ACC112 (cell line): ENCODE measurements around the gene SMAD1.

Source experiments
- H2AFZ ChIP-seq: fragments of 200-600 bp; sonication (generic); one replicate; pipeline ENCODE4 v1.6.0; 2017; ENCODE audit warnings: antibody characterized with exemption, low read length; ENCODE audit not compliant: unreplicated experiment
- H3K27ac ChIP-seq: fragments of 200-600 bp; sonication (generic); 2 replicates; pipeline ENCODE4 v1.5.1; 2014; ENCODE audit warnings: low read depth, mild to moderate bottlenecking, antibody characterized with exemption, low read length, moderate library complexity
- H3K27me3 ChIP-seq: fragments of 200-600 bp; sonication (generic); 2 replicates; pipeline ENCODE4 v1.6.1; 2014; ENCODE audit warnings: mild to moderate bottlenecking, antibody characterized with exemption, low read length, moderate library complexity, mixed read lengths; ENCODE audit not compliant: insufficient read depth
- H3K36me3 ChIP-seq: fragments of 200-600 bp; sonication (generic); 2 replicates; pipeline ENCODE4 v1.6.1; 2016; ENCODE audit warnings: mild to moderate bottlenecking, antibody characterized with exemption, low read length, moderate library complexity, mixed read lengths; ENCODE audit not compliant: insufficient read depth
- H3K4me1 ChIP-seq: fragments of 200-600 bp; sonication (generic); one replicate; pipeline ENCODE4 v1.6.1; 2016; ENCODE audit warnings: low read length, mixed read lengths; ENCODE audit not compliant: insufficient read depth, unreplicated experiment, control insufficient read depth
- H3K4me3 ChIP-seq: fragments of 200-600 bp; sonication (generic); 2 replicates; pipeline ENCODE4 v1.5.1; 2014; ENCODE audit warnings: mild to moderate bottlenecking, low read depth, low read length
- H3K79me2 ChIP-seq: fragments of 200-600 bp; sonication (generic); one replicate; pipeline ENCODE4 v1.6.0; 2016; ENCODE audit warnings: low read length; ENCODE audit not compliant: control insufficient read depth, unreplicated experiment, insufficient read depth

The SMAD1 gene

DNA sequence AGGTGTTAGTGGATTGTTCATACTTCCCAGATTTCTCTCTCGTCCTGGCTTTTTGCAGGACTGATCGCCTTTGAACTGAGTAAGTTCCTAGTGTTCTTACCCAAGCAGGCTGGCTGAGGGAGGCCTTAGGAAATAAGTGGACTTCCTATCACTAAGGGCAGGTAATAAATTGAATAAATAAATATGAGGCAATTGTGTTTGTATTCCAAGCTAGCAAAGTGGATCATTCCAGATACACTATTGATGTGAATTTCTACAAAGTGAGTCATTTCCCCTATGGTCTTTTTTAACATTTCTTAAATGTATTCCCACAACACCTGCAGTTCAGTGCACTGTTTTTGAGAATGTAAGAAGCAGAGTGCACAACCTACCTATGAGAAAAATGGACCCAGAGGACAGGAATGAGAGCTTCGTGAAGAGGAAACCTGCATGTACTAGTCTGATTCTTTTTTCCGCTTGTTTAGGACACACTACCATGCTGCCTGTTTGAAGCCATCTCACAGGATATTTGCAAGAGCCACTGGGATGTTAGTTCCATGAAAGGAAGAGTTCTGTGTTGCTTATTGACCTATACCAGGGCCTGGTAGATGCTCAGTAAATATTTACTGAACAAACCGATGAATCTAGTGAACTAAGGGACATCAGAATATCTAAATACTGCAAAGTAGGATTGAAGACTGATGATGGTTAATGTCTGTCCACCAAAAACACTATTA, 29.0 kb upstream of the SMAD1 start:
- Histone ChIP-seq H3K36me3 (no peaks in the 10 kb centered on the region), H3K4me3 (no peak overlapping the region), H3K4me1 (no peaks in the 10 kb centered on the region), H3K27ac (no peak overlapping the region), H2AFZ (no peak overlapping the region), H3K79me2 (no peaks in the 10 kb centered on the region), H3K27me3 (peaks cover 45% of the 10 kb centered on the region)

DNA sequence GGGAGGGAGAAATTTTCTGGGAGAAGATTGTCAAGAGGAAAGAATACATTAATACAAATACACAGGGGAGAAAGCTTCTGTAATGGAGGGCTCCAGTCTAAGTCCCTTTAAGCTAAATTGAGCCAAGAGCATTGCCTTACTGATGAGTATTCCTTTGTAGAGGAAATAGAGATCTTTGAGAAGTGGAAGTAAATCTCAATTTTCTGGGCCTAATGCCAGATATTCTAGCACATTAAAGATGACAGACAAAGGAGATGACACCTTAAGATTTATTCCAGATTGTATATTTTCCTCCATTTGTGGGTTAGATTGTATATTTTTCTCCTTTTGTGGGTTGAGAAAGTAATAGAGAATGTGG, 28.5 kb upstream of the SMAD1 start:
- no peaks in the 10 kb centered on the region for H3K4me1 ChIP-seq
- peaks cover 45% of the 10 kb centered on the region for H3K27me3 ChIP-seq
- H3K79me2 ChIP-seq: no peaks in the 10 kb centered on the region
- H3K36me3 ChIP-seq: no peaks in the 10 kb centered on the region
- no peak overlapping the region for H3K27ac ChIP-seq
- H2AFZ ChIP-seq: no peak overlapping the region
- H3K4me3 ChIP-seq: no peak overlapping the region

GRCh38 chr4:145473203-145473602, 8.4 kb upstream of the SMAD1 start:
- Histone ChIP-seq H3K4me1 (no peaks in the 10 kb centered on the region), H3K4me3 (no peak overlapping the region), H3K36me3 (no peaks in the 10 kb centered on the region), H3K79me2 (no peaks in the 10 kb centered on the region), H2AFZ (no peak overlapping the region), H3K27me3 (no peaks in the 10 kb centered on the region), H3K27ac (no peak overlapping the region)

DNA sequence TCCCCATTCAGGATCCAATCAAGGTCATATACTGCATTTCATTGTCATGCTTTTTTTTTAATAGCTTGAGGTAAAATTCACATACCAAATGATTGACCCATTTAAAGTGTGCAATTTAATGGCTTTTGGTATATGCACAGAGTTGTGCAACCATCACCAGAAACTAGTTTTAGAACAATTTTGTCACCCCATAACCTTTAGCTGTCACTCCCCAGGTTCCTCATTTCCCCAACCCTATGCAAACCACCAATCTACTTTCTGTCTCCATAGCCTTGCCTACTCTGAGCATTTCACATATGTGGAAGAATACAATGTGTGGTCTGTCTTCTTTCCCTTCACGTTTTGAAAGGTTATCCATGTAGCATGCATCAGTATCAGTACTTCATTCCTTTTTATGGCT, 1.4 kb upstream of the SMAD1 start:
- Histone ChIP-seq H2AFZ (no peak overlapping the region), H3K27me3 (no peaks in the 10 kb centered on the region), H3K36me3 (no peaks in the 10 kb centered on the region), H3K79me2 (peaks cover 13% of the 10 kb centered on the region), H3K4me1 (peaks cover 12% of the 10 kb centered on the region), H3K4me3 (no peak overlapping the region), H3K27ac (no peak overlapping the region)

DNA sequence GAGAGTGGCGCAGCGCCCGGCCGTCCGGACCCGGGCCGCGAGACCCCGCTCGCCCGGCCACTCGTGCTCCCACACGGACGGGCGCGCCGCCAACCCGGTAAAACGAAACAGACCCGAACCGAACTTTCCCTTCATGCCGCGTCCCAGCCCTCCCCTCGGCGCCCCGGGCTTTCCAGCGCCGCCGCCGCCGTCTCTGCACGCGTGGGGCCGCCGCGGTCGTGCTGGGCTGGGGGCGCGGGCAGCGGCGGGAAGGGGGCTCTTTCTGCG, 222 bp downstream of the SMAD1 start:
- peak overlapping the region; percentile 88 for H3K4me3 ChIP-seq
- H2AFZ ChIP-seq: peak overlapping the region; percentile 82
- H3K4me1 ChIP-seq: peaks cover 12% of the 10 kb centered on the region
- no peaks in the 10 kb centered on the region for H3K36me3 ChIP-seq
- H3K79me2 ChIP-seq: peaks cover 18% of the 10 kb centered on the region
- H3K27me3 ChIP-seq: no peaks in the 10 kb centered on the region
- peak overlapping the region; percentile 61 for H3K27ac ChIP-seq

DNA sequence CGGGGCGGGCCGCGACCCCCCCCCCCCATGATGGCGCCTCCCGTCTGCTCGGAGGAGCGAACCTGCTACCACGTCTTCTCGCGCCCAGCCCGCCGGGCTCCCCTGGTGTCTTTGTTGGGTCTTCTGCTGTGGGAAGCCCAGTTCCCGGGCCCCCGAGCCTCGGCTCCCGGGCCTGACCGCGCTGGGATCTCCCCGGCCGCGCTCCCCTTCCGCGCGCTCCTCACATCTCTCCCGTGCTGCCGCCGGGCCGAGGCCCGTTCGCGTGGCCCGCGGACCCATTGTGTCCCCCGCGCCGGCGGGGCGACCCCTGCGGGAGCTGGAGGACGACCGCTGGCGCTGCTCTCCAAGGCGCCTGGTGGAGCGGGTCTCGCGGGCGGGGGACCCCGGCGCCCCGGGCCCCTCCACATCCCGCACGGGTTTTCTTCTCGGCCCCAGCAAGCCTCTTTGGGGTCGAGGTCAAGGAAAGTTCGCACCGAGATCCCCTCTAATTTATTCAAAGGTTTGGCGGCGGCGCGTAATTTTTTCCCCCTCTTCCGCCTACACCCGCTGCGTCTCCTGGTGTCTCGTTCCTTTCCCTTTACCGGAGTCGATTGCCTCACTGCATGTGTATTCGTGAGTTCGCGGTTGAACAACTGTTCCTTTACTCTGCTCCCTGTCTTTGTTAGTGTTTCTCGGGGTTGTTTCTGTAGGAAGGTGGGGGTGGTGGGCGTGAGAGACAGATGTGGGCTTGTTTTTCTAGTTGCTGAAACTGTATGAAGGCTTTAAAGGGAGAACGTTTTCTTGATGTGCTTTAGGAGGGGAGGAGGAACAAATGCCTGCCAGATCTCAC, 770 bp downstream of the SMAD1 start:
- Histone ChIP-seq H3K4me1 (peaks cover 12% of the 10 kb centered on the region), H3K79me2 (peaks cover 18% of the 10 kb centered on the region), H3K27me3 (no peaks in the 10 kb centered on the region), H3K27ac (peak overlapping the region; percentile 61), H2AFZ (peak overlapping the region; percentile 82), H3K4me3 (peak overlapping the region; percentile 88), H3K36me3 (no peaks in the 10 kb centered on the region)

DNA sequence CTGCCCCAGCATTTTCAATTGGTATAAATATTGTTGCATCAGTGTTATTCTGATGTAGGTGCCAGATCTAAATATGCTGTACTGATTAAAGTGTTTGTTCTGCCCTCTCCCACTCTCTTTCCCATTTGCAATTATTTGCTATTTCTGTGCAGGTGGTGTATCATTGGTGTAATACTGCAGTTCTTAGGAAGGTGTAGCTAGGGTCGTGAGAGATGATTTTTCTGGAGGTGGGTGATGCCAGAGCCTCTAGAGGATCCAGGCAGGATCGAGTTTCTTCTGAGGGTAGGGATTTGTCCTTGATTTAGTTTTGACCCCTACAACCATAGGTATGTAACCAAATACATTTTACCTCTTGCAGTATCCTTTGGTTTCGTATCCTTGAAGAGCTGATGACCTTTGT, 1.9 kb downstream of the SMAD1 start:
- Histone ChIP-seq H3K79me2 (peaks cover 18% of the 10 kb centered on the region), H3K36me3 (no peaks in the 10 kb centered on the region), H3K27me3 (no peaks in the 10 kb centered on the region), H2AFZ (peak overlapping the region; percentile 82), H3K27ac (no peak overlapping the region), H3K4me3 (peak overlapping the region; percentile 88), H3K4me1 (peaks cover 12% of the 10 kb centered on the region)

DNA sequence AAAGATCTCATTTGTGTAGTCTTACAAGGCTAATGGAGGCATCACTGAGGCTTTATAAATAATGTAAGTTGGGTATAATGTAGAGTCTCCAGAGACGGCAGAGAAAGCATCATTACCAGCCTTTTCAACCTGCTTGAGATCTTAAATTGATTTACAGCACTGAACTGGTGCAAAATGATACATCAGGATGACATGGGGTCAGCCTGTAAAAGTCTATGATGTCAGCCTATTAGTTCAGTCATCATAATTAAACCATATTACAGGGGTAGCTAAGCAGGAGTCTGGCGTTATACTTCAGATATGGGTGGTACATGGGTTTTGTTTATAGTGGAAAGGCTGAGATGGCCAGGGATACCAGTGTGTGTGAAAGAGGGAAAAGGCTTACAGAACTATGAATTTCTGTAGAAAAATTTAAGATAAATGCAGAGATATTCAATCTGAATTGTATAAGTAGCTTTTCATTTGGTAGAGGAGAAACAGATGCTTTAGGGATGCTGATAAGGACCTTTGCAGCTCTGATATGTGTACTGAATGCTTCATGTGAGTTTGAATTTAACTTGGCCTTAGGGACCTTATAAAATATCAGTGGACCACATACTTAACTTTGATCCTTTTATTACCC, 2.7 kb downstream of the SMAD1 start:
- no peaks in the 10 kb centered on the region for H3K36me3 ChIP-seq
- H3K4me1 ChIP-seq: peaks cover 12% of the 10 kb centered on the region
- H2AFZ ChIP-seq: no peak overlapping the region
- peaks cover 22% of the 10 kb centered on the region for H3K79me2 ChIP-seq
- no peak overlapping the region for H3K27ac ChIP-seq
- H3K27me3 ChIP-seq: no peaks in the 10 kb centered on the region
- no peak overlapping the region for H3K4me3 ChIP-seq

DNA sequence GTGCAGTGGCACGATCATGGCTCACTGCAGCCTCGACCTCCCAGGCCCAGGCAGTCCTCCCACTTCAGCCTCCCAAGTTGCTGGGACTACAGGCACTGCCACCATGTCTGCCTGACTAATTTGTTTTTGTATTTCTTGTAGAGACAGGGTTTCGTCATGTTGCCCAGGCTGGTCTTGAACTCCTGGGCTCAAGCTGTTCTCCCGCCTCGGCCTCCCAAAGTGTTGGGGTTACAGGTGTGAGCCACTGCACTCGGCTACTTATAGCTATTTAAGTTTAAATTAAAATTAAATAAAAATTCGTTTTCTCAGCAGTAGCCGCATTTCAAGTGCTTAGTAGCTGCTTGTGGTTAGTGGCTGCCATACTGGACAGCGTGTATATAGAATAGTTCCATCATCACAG, 3.5 kb downstream of the SMAD1 start:
- Histone ChIP-seq H3K79me2 (peaks cover 27% of the 10 kb centered on the region), H3K4me1 (peaks cover 12% of the 10 kb centered on the region), H2AFZ (no peak overlapping the region), H3K27me3 (no peaks in the 10 kb centered on the region), H3K27ac (no peak overlapping the region), H3K4me3 (no peak overlapping the region), H3K36me3 (no peaks in the 10 kb centered on the region)

DNA sequence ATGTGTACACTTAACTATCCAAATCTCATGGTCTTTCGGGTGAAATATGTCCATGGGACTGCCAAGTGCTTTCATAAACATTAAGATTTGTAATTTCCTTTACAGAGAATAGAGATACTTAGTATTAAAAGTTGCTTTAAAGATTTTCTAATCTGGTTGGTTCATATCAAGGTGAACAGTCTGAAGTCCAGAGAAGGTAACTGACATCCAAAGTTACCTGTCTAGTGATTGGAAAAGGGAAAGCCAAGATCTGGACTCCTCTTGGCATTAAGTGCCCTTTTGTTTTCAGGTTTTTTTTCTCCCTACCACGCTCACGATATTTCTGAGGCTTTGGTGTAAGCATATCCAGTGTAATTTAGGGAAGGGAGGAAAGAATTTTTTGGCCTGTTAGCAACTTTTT, 5.0 kb downstream of the SMAD1 start:
- Histone ChIP-seq H3K79me2 (peaks cover 28% of the 10 kb centered on the region), H3K27ac (no peak overlapping the region), H3K4me1 (peaks cover 8% of the 10 kb centered on the region), H3K27me3 (no peaks in the 10 kb centered on the region), H3K4me3 (no peak overlapping the region), H3K36me3 (no peaks in the 10 kb centered on the region), H2AFZ (no peak overlapping the region)

GRCh38 chr4:145487631-145488030, 6.0 kb downstream of the SMAD1 start:
- H2AFZ ChIP-seq: no peak overlapping the region
- no peaks in the 10 kb centered on the region for H3K27me3 ChIP-seq
- no peak overlapping the region for H3K27ac ChIP-seq
- peaks cover 28% of the 10 kb centered on the region for H3K79me2 ChIP-seq
- H3K4me3 ChIP-seq: no peak overlapping the region
- H3K36me3 ChIP-seq: no peaks in the 10 kb centered on the region
- peaks cover 8% of the 10 kb centered on the region for H3K4me1 ChIP-seq
